K562 (cell line): ENCODE measurements around the gene PIP4K2A. TPM values are rescaled to one million over a fixed set of nuclear protein-coding genes. Genes with fewer than 3 reads are reported as not detected.

Source experiments
- ATAC-seq: fragments of 200-7000 bp; cut with Tn5 transposase; 3 replicates; pipeline ENCODE4 v1.9.1; 2020; ENCODE audit warnings: moderate library complexity
- BruUV-seq: library from RNA; stranded (reverse); fragments of 400-500 nt; replicated peaks from 2 replicates; lab custom pipeline; 2021; lab: Mats Ljungman, UMichigan
- CTCF ChIA-PET: fragments of 300-600 bp; formaldehyde crosslinking; extraction: SDS; loops from one replicate; lab custom pipeline; 2021; ENCODE audit warnings: low intra/inter-chr PET ratio; lab: Yijun Ruan, JAX
- POLR2A ChIA-PET: fragments of 300-600, 350-650 bp; sonication (Branson Sonifier 250); formaldehyde crosslinking; extraction: SDS; loops from one replicate; lab custom pipeline; 2021; ENCODE audit warnings: antibody characterized with exemption, inconsistent platforms; lab: Yijun Ruan, JAX
- DNase-seq, 4 experiments: peaks; one replicate each; pipeline versions ENCODE4 v3.0.0 to v3.0.0-alpha.2; 2011 to 2018; ENCODE audit warnings: low spot score in 3 of 4, mixed read lengths in 3 of 4; ENCODE audit errors: extremely low read depth in 1 of 4
- FAIRE-seq: peaks from 2 replicates; lab custom pipeline; 2011; peaks lifted over from hg19 to GRCh38; lab: Jason Lieb, UNC
- H2AFZ ChIP-seq: 2 replicates; pipeline ENCODE4 v1.6.0; 2011; ENCODE audit warnings: low read depth, low read length, control low read depth, inconsistent platforms
- H3K27ac ChIP-seq: fragments of 200-600 bp; 3 replicates; pipeline ENCODE4 v1.8.0; 2011; ENCODE audit warnings: low read depth, mild to moderate bottlenecking, control low read depth, inconsistent platforms, low read length, moderate library complexity, mixed read lengths; ENCODE audit errors: extremely low read depth
- H3K27me3 ChIP-seq, 2 experiments: fragments of 300-600 bp in 1 of 2; 2 replicates in 1 of 2; 3 replicates in 1 of 2; pipeline versions ENCODE4 v1.6.0 to v1.8.0; 2011; ENCODE audit warnings: inconsistent platforms in 2 of 2, low read length in 2 of 2, mild to moderate bottlenecking in 1 of 2, mixed read lengths in 1 of 2, moderate library complexity in 1 of 2; ENCODE audit not compliant: control insufficient read depth in 2 of 2, insufficient read depth in 2 of 2
- H3K36me3 ChIP-seq: fragments of 300-600 bp; 3 replicates; pipeline ENCODE4 v1.8.0; 2011; ENCODE audit warnings: mild to moderate bottlenecking, low read length, inconsistent platforms; ENCODE audit not compliant: control insufficient read depth, insufficient read depth
- H3K4me1 ChIP-seq, 2 experiments: fragments of 200-600 bp in 1 of 2; replicated peaks in 1 of 2; 2 replicates in 1 of 2; 3 replicates in 1 of 2; pipeline versions ENCODE4 v1.5.1 to v1.8.0; 2011; ENCODE audit warnings: inconsistent platforms in 2 of 2, low read length in 2 of 2, mild to moderate bottlenecking in 1 of 2, mixed read lengths in 1 of 2, moderate library complexity in 1 of 2; ENCODE audit not compliant: control insufficient read depth in 2 of 2, insufficient read depth in 2 of 2
- H3K4me2 ChIP-seq: 2 replicates; pipeline ENCODE4 v1.6.1; 2011; ENCODE audit warnings: low read length, control low read depth, inconsistent platforms, mixed read lengths; ENCODE audit not compliant: insufficient read depth
- H3K4me3 ChIP-seq: fragments of 200-600 bp; sonication (generic), shearing (Covaris generic); 2 replicates; pipeline ENCODE4 v1.5.1; 2016; ENCODE audit warnings: control low read depth, inconsistent platforms
- H3K79me2 ChIP-seq: fragments of 200-600 bp; 3 replicates; pipeline ENCODE4 v1.8.0; 2011; ENCODE audit warnings: low read length, inconsistent platforms; ENCODE audit not compliant: control insufficient read depth, insufficient read depth
- H3K9ac ChIP-seq, 2 experiments: 2 replicates each; pipeline versions ENCODE4 v1.6.0 to v1.6.1; 2011; ENCODE audit warnings: low read depth in 2 of 2, low read length in 2 of 2, control low read depth in 1 of 2, inconsistent platforms in 1 of 2, mild to moderate bottlenecking in 1 of 2, mixed read lengths in 1 of 2; ENCODE audit not compliant: insufficient read depth in 1 of 2
- H3K9me1 ChIP-seq: one replicate; pipeline ENCODE4 v1.6.0; 2011; ENCODE audit warnings: inconsistent platforms, mild to moderate bottlenecking, low read length, moderate library complexity; ENCODE audit not compliant: control insufficient read depth, insufficient read depth
- H3K9me3 ChIP-seq: replicated peaks from 2 replicates; pipeline ENCODE4 v1.5.1; 2011; ENCODE audit warnings: low read depth, low read length, inconsistent platforms; ENCODE audit not compliant: control insufficient read depth, insufficient read depth
- H4K20me1 ChIP-seq: replicated peaks from 2 replicates; pipeline ENCODE4 v1.6.1; 2011; ENCODE audit warnings: low read length, inconsistent platforms, mixed read lengths; ENCODE audit not compliant: control insufficient read depth, insufficient read depth
- ATF7 ChIP-seq: fragments of 450-650 bp; IDR thresholded peaks from 2 replicates; pipeline ENCODE4 v1.7.1; 2014; ENCODE audit warnings: mild to moderate bottlenecking, moderate library complexity
- BRF2 ChIP-seq: IDR thresholded peaks from 3 replicates; pipeline ENCODE4 v1.6.1; 2011; ENCODE audit warnings: borderline replicate concordance, mild to moderate bottlenecking; ENCODE audit not compliant: insufficient read length, insufficient read depth
- ERF ChIP-seq: fragments of 450-650 bp; formaldehyde crosslinking; IDR thresholded peaks from 2 replicates; pipeline ENCODE4 v1.4.0; 2020; ENCODE audit warnings: mild to moderate bottlenecking, mixed read lengths
- GABPB1 ChIP-seq: sonication (generic); formaldehyde crosslinking; IDR thresholded peaks from 2 replicates; pipeline ENCODE4 v1.8.0; 2022; ENCODE audit warnings: mild to moderate bottlenecking, missing genetic modification reagents
- MCM7 ChIP-seq, 2 experiments: fragments of 450-650 bp; IDR thresholded peaks; 2 replicates each; pipeline ENCODE4 v1.6.1; 2016 to 2018
- SNAPC5 ChIP-seq: fragments of 250-450 bp; sonication (Bioruptor Pico); IDR thresholded peaks from 2 replicates; pipeline ENCODE4 v1.8.0; 2021; ENCODE audit warnings: moderate library complexity, mild to moderate bottlenecking, inconsistent platforms
- TAF9B ChIP-seq: fragments of 450-650 bp; IDR thresholded peaks from 2 replicates; pipeline ENCODE4 v1.6.1; 2018; ENCODE audit warnings: mild to moderate bottlenecking; ENCODE audit not compliant: partially characterized antibody
- ZNF165 ChIP-seq: fragments of 250-450 bp; sonication (Bioruptor Pico); IDR thresholded peaks from 2 replicates; pipeline ENCODE4 v1.4.0; 2020; ENCODE audit warnings: borderline replicate concordance
- ZNF347 ChIP-seq: fragments of 450-650 bp; formaldehyde crosslinking; IDR thresholded peaks from 2 replicates; pipeline ENCODE4 v1.4.0; 2020; ENCODE audit warnings: low read depth, mild to moderate bottlenecking, moderate library complexity
- WGBS: fragments of 100-300 bp; shearing (Covaris generic); methylation state at CpG from one replicate; pipeline ENCODE4 v1.1.6; 2016; ENCODE audit warnings: low coverage, mixed read lengths; ENCODE audit not compliant: insufficient coverage; ENCODE audit errors: missing lambda C conversion rate; 5-methylcytosine and 5-hydroxymethylcytosine counted together
- in situ Hi-C: fragments of 300-500 bp; cut with MboI; formaldehyde crosslinking; loops from 4 replicates; pipeline ENCODE4 v1.15.0; 2018; ENCODE audit warnings: inconsistent platforms, mixed read lengths
- intact Hi-C: fragments of 100-400 bp; cut with micrococcal nuclease; formaldehyde crosslinking; loops from 2 replicates; pipeline ENCODE4 v1.14.2; 2022
- polyA plus RNA-seq, 8 experiments: library from polyadenylated mRNA; depleted of rRNA in 4 of 8; stranded (reverse) in 5 of 8; unstranded in 3 of 8; fragments of >200 nt; fragmentation: Nextera tagmentation in 2 of 8; fragmentation: Illumina TruSeq in 1 of 8; extraction: Ambion mirVana in 2 of 8; extraction: Trizol in 1 of 8; gene quantifications; 2 replicates each; pipeline versions ENCODE4 v1.2.1 to v1.2.3, GENCODE V29; 2011 to 2014; ENCODE audit warnings: inconsistent platforms in 1 of 8, missing spikeins in 1 of 8
- total RNA-seq, 7 experiments: library from RNA; depleted of rRNA in 6 of 7; stranded (reverse); fragments of >200 nt in 6 of 7; fragmentation: Illumina TruSeq in 2 of 7; extraction: Trizol in 2 of 7; gene quantifications; 2 replicates each; pipeline versions ENCODE4 v1.2.1 to v1.2.3, GENCODE V29; 2011 to 2021; ENCODE audit warnings: low replicate concordance in 1 of 7

Gene PIP4K2A
- total and polyA plus RNA-seq, 9 of the 15 experiments (the other 6 are each of a cell fraction or from before 2014, with no cell fraction given): 35.6 to 117 (median 71.9) TPM

- Histone ChIP-seq H3K9me1 (no peaks in the 10 kb centered on the region), H2AFZ (no peak overlapping the region), H3K4me2 (no peak overlapping the region), H3K27me3 (no peaks in the 10 kb centered on the region), H3K27ac (no peak overlapping the region), H3K4me1 (peaks cover 0 to 2% of the 10 kb centered on the region in 2 experiments; a peak in 3 of 5 replicates), H3K36me3 (peaks cover 72% of the 10 kb centered on the region), H3K4me3 (no peak overlapping the region), H3K9ac (no peak overlapping the region), H4K20me1 (no peaks in the 10 kb centered on the region), H3K9me3 (no peaks in the 10 kb centered on the region), H3K79me2 (no peaks in the 10 kb centered on the region)
- FAIRE-seq (no peak), DNase-seq (no peak), ATAC-seq (no peak)
- no peak for TF ChIP-seq TAF9B
- TF ChIP-seq SNAPC5 (CRISPR knock-in tag): no peak
- TF ChIP-seq ZNF165 (CRISPR knock-in tag): no peak
- no peak for TF ChIP-seq ATF7
- TF ChIP-seq ZNF347 (CRISPR knock-in tag): no peak
- TF ChIP-seq MCM7 (IDR thresholded peaks at IDR 0.05): no peak
- no peak for TF ChIP-seq ERF (CRISPR knock-in tag)
- no peak for TF ChIP-seq BRF2
- TF ChIP-seq GABPB1 (CRISPR knock-in tag): no peak
- 76% methylated on average over 7 of the region's 7 CpGs for WGBS
- intact Hi-C loops (loop anchor here (2.0 kb wide), 1 partner anchor 437 kb away; no protein-coding TSS in a partner anchor), in situ Hi-C loops (loop anchor here (10.0 kb wide), 1 partner anchor 433 kb away; no protein-coding TSS in a partner anchor)
- ChIA-PET POLR2A (interaction anchor here (0.8 to 0.9 kb wide), 2 partner anchors 10 to 25 kb away, joined by 3 read pairs; no protein-coding TSS in a partner anchor), CTCF (no interaction called here)
- BruUV-seq: no TSS peak
Measured at GRCh38 chr10:22551681-22552365, 162.6 kb downstream of the PIP4K2A start.
